SU-DHL-6 (cell line): ENCODE data around the gene DNAJB8.

Source experiments
- EZH2phosphoT487 ChIP-seq: fragments of 200-600 bp; sonication (generic), shearing (Covaris generic); conservative IDR thresholded peaks from 2 replicates; pipeline ENCODE4 v1.6.1; 2018; ENCODE audit warnings: mild to moderate bottlenecking, antibody characterized with exemption, low read length, moderate library complexity, mixed read lengths
- TF ChIP-seq, protein P1 (sequence below): fragments of 200-600 bp; sonication (generic); IDR thresholded peaks from one replicate; pipeline ENCODE4 v1.5.1; 2017; ENCODE audit warnings: antibody characterized with exemption, mild to moderate bottlenecking, low read length, moderate library complexity; ENCODE audit not compliant: insufficient read depth, poor library complexity, severe bottlenecking

DNA sequence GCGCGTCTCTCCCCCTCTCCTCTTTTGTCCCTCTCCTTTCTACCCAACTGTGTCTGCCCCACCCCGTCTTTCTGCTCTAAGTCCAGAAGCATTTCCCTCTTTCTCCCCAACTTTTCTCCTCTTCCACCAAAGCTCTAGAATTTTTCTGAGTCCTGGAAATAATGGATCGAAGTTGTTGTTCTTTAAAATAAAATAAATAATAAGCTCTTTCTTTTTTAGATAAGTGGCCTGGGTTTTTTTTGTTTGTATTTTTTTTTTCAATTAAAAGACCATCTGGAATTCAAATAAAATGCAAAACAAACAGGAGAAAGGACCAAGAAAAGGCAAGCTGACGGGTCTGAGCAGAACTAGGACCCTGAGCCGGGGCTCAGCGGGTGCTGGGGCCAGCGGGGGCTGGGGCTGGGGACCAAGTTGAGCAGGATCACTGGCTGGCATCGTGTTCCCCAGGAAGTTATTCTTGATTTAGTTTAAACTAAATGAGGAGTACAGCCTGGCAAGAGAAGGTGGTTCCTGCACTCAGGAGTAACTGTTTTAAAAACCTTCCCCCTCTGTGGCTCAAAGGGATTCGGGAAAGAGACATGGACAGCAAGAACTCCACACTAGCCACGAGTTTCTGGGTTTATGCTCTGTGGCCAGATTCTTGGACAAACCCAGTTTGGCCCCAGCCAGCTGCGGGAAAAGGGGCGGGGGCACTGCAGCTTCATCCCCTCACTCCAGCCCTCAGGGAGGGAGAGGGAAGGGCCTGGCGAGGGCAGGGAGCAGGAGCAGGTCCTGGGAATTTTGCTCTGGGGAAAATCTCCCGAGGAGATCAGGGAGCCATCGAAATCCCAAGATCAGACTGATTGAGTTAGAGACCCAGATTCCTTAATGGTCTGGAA is 18.0 kb upstream of the DNAJB8 start:
- TF ChIP-seq, protein P1, sequence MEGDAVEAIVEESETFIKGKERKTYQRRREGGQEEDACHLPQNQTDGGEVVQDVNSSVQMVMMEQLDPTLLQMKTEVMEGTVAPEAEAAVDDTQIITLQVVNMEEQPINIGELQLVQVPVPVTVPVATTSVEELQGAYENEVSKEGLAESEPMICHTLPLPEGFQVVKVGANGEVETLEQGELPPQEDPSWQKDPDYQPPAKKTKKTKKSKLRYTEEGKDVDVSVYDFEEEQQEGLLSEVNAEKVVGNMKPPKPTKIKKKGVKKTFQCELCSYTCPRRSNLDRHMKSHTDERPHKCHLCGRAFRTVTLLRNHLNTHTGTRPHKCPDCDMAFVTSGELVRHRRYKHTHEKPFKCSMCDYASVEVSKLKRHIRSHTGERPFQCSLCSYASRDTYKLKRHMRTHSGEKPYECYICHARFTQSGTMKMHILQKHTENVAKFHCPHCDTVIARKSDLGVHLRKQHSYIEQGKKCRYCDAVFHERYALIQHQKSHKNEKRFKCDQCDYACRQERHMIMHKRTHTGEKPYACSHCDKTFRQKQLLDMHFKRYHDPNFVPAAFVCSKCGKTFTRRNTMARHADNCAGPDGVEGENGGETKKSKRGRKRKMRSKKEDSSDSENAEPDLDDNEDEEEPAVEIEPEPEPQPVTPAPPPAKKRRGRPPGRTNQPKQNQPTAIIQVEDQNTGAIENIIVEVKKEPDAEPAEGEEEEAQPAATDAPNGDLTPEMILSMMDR = no peak
- TF ChIP-seq EZH2phosphoT487 = no peak
